HUES6 (cell line): ENCODE data around the gene SLAMF9.

ENCODE experiments used
- H3K27ac ChIP-seq: 2 replicates; pipeline ENCODE4 v1.7.0; 2013; ENCODE audit warnings: low read depth, mild to moderate bottlenecking, low read length, inconsistent platforms
- H3K27me3 ChIP-seq: 2 replicates; pipeline ENCODE4 v1.6.1; 2013; ENCODE audit warnings: low read length; ENCODE audit not compliant: control insufficient read depth, insufficient read depth
- H3K36me3 ChIP-seq: 2 replicates; pipeline ENCODE4 v1.6.1; 2013; ENCODE audit warnings: low read length; ENCODE audit not compliant: control insufficient read depth, insufficient read depth
- H3K4me1 ChIP-seq: 2 replicates; pipeline ENCODE4 v1.6.1; 2013; ENCODE audit warnings: low read length; ENCODE audit not compliant: control insufficient read depth, insufficient read depth
- H3K4me3 ChIP-seq: 2 replicates; pipeline ENCODE4 v1.5.1; 2013; ENCODE audit warnings: low read depth, low read length
- H3K9ac ChIP-seq: one replicate; pipeline ENCODE4 v1.6.1; 2013; ENCODE audit warnings: mild to moderate bottlenecking, low read length
- H3K9me3 ChIP-seq: 2 replicates; pipeline ENCODE4 v1.6.1; 2013; ENCODE audit warnings: low read depth, low read length; ENCODE audit not compliant: control insufficient read depth, insufficient read depth

The SLAMF9 gene

DNA sequence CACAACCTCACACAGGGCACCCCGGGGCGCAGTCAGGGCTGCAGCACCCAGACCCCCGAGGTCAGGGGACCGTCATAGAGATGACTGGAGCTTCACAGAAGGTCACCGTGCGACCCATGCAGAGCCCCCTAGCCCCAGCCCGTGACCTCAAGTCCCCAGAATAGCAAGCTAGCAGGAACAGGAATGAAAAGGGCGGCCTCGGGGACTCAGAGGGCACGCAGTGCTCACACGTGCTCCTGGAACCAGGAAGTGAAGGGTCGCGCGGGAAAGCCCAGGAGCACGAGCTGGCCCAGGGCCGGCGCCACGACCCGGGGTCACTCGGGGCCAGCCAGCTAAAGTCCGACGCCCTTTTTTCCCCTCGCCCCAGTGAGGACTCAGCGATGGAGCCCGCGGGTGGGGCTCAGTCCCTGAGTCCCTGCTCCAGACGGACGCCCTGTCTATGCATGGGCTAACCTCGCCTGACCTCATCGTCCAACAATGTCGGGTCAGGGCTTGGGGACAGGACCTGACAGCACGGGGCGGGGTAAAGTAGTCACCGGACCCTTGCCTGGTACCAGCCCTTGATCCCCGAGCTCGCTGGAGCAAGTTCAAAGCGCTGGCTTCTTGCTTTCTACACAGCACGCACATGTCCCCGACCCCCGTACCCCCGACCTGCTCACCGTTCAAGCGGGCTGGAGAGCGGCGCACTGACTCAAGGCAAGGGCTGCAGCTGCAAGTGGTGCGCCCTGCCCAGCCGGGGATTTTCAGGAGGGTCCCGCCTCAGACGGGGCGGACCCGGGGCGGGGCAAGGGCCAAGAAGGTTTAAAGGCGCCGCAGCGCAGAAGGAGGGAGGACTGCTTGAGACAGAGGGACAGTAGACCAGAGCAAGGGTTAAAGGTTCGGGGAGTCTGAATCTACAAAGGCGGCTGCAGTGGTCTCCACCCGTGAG is 29.0 kb downstream of the SLAMF9 start, which contains the start of gene TAGLN2:
Gene TAGLN2, minus strand, starts transcription at position 717 of the 928 bp plus-strand sequence. CDS start 4,998 bp downstream, outside the sequence.
- H3K4me3 ChIP-seq = peak within 1 kb of the TSS; percentile 88
- H3K27ac ChIP-seq = peak within 1 kb of the TSS; percentile 90; the same call in 1 of the 2 replicates
- peak within 1 kb of the TSS; percentile 95 for H3K9ac ChIP-seq
- H3K27me3 ChIP-seq = no peaks in the 10 kb centered on the region
- no peaks in the 10 kb centered on the region for H3K9me3 ChIP-seq
- peaks cover 43% of the 10 kb centered on the region for H3K4me1 ChIP-seq
- H3K36me3 ChIP-seq = peaks cover 15% of the 10 kb centered on the region

GRCh38 chr1:159924025-159924790 is 29.8 kb downstream of the SLAMF9 start:
- Histone ChIP-seq H3K9ac (peak overlapping the region; percentile 95), H3K9me3 (no peaks in the 10 kb centered on the region), H3K36me3 (peaks cover 24% of the 10 kb centered on the region), H3K27ac (peak overlapping the region; percentile 90; the same call in 1 of the 2 replicates), H3K4me3 (peak overlapping the region; percentile 88), H3K27me3 (no peaks in the 10 kb centered on the region), H3K4me1 (peaks cover 39% of the 10 kb centered on the region)

- Histone ChIP-seq H3K4me1 (peaks cover 34% of the 10 kb centered on the region), H3K36me3 (peaks cover 32% of the 10 kb centered on the region), H3K27me3 (no peaks in the 10 kb centered on the region), H3K9me3 (no peaks in the 10 kb centered on the region), H3K9ac (peak overlapping the region; percentile 95), H3K4me3 (peak overlapping the region; percentile 88), H3K27ac (peak overlapping the region; percentile 90; the same call in 1 of the 2 replicates)
Measured at GRCh38 chr1:159923203-159924024, 30.6 kb downstream of the SLAMF9 start.

DNA sequence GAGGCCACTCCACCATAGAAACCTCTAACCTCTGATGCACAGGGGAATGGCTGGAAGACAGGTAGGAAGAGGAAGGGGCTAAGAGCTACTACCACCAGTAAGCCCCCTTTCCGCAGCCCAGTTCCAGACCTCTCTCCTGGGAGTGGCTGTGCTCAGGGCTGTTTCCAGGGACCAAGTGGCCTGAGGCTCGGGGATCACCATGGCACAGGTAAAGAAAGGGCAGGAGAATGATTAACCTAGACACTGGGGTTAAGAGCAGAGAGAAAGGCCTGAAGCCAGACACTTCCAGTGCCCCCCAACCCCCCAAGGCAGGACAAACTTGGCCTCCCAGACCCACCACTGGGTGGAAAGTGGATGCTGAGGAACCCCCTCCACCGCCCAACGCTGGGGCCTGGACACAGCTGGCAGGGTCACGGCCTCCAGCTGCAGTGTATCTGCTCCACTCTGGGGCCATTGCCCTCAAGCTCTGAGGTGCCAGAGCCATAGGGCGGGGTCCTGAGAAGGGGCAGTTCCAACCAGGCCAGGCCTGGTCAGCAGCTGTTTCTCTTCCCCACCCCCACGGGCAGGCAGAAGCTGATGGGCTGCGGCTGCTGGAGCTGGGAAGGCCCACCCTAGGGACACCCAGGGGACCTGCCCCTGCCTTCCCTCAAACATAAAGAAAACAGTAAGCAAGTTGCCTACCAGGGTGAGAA is 31.4 kb downstream of the SLAMF9 start:
- Histone ChIP-seq H3K4me3 (peak overlapping the region; percentile 88), H3K4me1 (peaks cover 38% of the 10 kb centered on the region), H3K36me3 (peaks cover 35% of the 10 kb centered on the region), H3K9me3 (no peaks in the 10 kb centered on the region), H3K27me3 (no peaks in the 10 kb centered on the region), H3K27ac (peak overlapping the region; percentile 60; the same call in 1 of the 2 replicates), H3K9ac (peak overlapping the region; percentile 95)

- H3K9me3 ChIP-seq = no peaks in the 10 kb centered on the region
- H3K9ac ChIP-seq = peak overlapping the region; percentile 95
- no peak overlapping the region; the same call in 1 of the 2 replicates for H3K27ac ChIP-seq
- peak overlapping the region; percentile 88; the same call in 1 of the 2 replicates for H3K4me3 ChIP-seq
- no peaks in the 10 kb centered on the region for H3K27me3 ChIP-seq
- H3K36me3 ChIP-seq = peaks cover 36% of the 10 kb centered on the region
- H3K4me1 ChIP-seq = peaks cover 42% of the 10 kb centered on the region
Measured at GRCh38 chr1:159921700-159922504, 32.1 kb downstream of the SLAMF9 start.

DNA sequence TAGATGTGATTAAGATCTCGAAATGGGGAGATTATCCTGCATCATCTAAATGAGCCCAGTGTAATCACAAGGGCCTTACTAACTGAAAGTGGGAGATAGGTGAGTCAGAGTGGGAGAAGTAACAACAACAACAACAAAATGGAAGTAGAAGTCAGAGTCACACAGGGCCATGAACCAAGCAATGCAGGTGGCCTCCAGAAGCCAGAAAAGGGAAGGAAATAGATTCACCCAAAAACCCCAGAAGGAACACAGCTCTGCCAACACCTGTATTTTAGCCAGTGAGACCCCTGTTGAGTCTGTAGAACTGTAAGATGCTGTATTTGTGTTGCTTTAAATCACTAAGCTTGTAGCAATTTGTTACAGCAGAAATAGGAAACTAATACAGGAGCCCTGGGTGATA is 32.8 kb downstream of the SLAMF9 start:
- peaks cover 36% of the 10 kb centered on the region for H3K36me3 ChIP-seq
- H3K27ac ChIP-seq = no peak overlapping the region

GRCh38 chr1:159920651-159921050 is 33.4 kb downstream of the SLAMF9 start:
- Histone ChIP-seq H3K27me3 (no peaks in the 10 kb centered on the region), H3K36me3 (peaks cover 36% of the 10 kb centered on the region), H3K9ac (no peak overlapping the region), H3K9me3 (no peaks in the 10 kb centered on the region), H3K4me1 (peaks cover 49% of the 10 kb centered on the region), H3K4me3 (no peak overlapping the region), H3K27ac (no peak overlapping the region)

More for the DNA sequence above, 32.8 kb downstream of the SLAMF9 start:
- no peak overlapping the region for H3K9ac ChIP-seq
- H3K27me3 ChIP-seq = no peaks in the 10 kb centered on the region
- H3K9me3 ChIP-seq = no peaks in the 10 kb centered on the region
- H3K4me1 ChIP-seq = peaks cover 48% of the 10 kb centered on the region
- no peak overlapping the region for H3K4me3 ChIP-seq

GRCh38 chr1:159920202-159920601 is 33.8 kb downstream of the SLAMF9 start:
- no peak overlapping the region for H3K9ac ChIP-seq
- no peaks in the 10 kb centered on the region for H3K27me3 ChIP-seq
- no peaks in the 10 kb centered on the region for H3K9me3 ChIP-seq
- no peak overlapping the region for H3K4me3 ChIP-seq
- H3K27ac ChIP-seq = no peak overlapping the region
- peaks cover 36% of the 10 kb centered on the region for H3K36me3 ChIP-seq
- H3K4me1 ChIP-seq = peaks cover 52% of the 10 kb centered on the region

GRCh38 chr1:159919236-159919865 is 34.7 kb downstream of the SLAMF9 start:
- H3K27ac ChIP-seq = no peak overlapping the region
- H3K27me3 ChIP-seq = no peaks in the 10 kb centered on the region
- H3K36me3 ChIP-seq = peaks cover 36% of the 10 kb centered on the region
- peaks cover 61% of the 10 kb centered on the region for H3K4me1 ChIP-seq
- H3K4me3 ChIP-seq = no peak overlapping the region
- no peaks in the 10 kb centered on the region for H3K9me3 ChIP-seq
- no peak overlapping the region for H3K9ac ChIP-seq
